Keratinocyte (primary cell): ENCODE results near the gene GTF3C1. TPM values are rescaled to one million over a fixed set of nuclear protein-coding genes. Genes with fewer than 3 reads are reported as not detected.

Experiments
- DNase-seq: peaks from one replicate; pipeline ENCODE4 v3.0.0-alpha.2; 2011; ENCODE audit warnings: low read depth, missing footprints, low spot score
- FAIRE-seq: peaks from 2 replicates; lab custom pipeline; 2011; peaks lifted over from hg19 to GRCh38; lab: Jason Lieb, UNC
- H2AFZ ChIP-seq: 2 replicates; pipeline ENCODE4 v1.6.0; 2012; ENCODE audit warnings: low read length, control low read depth, inconsistent platforms; ENCODE audit not compliant: control insufficient read depth
- H3K27ac ChIP-seq: 2 replicates; pipeline ENCODE4 v1.5.1; 2011; ENCODE audit warnings: low read length; ENCODE audit not compliant: control insufficient read depth, insufficient read depth
- H3K27me3 ChIP-seq: 3 replicates; pipeline ENCODE4 v1.6.0; 2011; ENCODE audit warnings: low read length; ENCODE audit not compliant: control insufficient read depth, insufficient read depth; ENCODE audit errors: extremely low read depth
- H3K36me3 ChIP-seq, 2 experiments: 2 replicates in 1 of 2; 3 replicates in 1 of 2; pipeline ENCODE4 v1.5.1; 2011; ENCODE audit warnings: low read length in 2 of 2, mild to moderate bottlenecking in 1 of 2; ENCODE audit not compliant: control insufficient read depth in 2 of 2, insufficient read depth in 2 of 2; ENCODE audit errors: extremely low read depth in 1 of 2
- H3K4me1 ChIP-seq: 3 replicates; pipeline ENCODE4 v1.5.1; 2011; ENCODE audit warnings: low read length; ENCODE audit not compliant: control insufficient read depth, insufficient read depth; ENCODE audit errors: extremely low read depth
- H3K4me2 ChIP-seq: 3 replicates; pipeline ENCODE4 v1.6.0; 2011; ENCODE audit warnings: low read depth, low read length; ENCODE audit not compliant: control insufficient read depth, insufficient read depth; ENCODE audit errors: extremely low read depth
- H3K4me3 ChIP-seq, 3 experiments: fragments of 200-600 bp in 1 of 3; sonication (generic) in 1 of 3; 2 replicates in 2 of 3; 3 replicates in 1 of 3; pipeline ENCODE4 v1.5.1; 2011 to 2016; ENCODE audit warnings: low read length in 3 of 3, mild to moderate bottlenecking in 3 of 3, control low read depth in 2 of 3, inconsistent platforms in 1 of 3, low read depth in 1 of 3, mixed read lengths in 1 of 3, mixed run types in 1 of 3, moderate library complexity in 1 of 3; ENCODE audit not compliant: control insufficient read depth in 2 of 3, insufficient read depth in 2 of 3; ENCODE audit errors: extremely low read depth in 1 of 3
- H3K79me2 ChIP-seq: 2 replicates; pipeline ENCODE4 v1.6.0; 2012; ENCODE audit warnings: low read length; ENCODE audit not compliant: control insufficient read depth, insufficient read depth
- H3K9ac ChIP-seq: 3 replicates; pipeline ENCODE4 v1.6.0; 2011; ENCODE audit warnings: low read length; ENCODE audit not compliant: control insufficient read depth, insufficient read depth; ENCODE audit errors: extremely low read depth
- H3K9me1 ChIP-seq: 3 replicates; pipeline ENCODE4 v1.6.0; 2011; ENCODE audit warnings: low read length; ENCODE audit not compliant: control insufficient read depth, insufficient read depth; ENCODE audit errors: extremely low read depth
- H3K9me3 ChIP-seq: 2 replicates; pipeline ENCODE4 v1.5.1; 2012; ENCODE audit warnings: low read depth, low read length; ENCODE audit not compliant: control insufficient read depth
- H4K20me1 ChIP-seq: 3 replicates; pipeline ENCODE4 v1.6.0; 2011; ENCODE audit warnings: low read length; ENCODE audit not compliant: control insufficient read depth, insufficient read depth; ENCODE audit errors: extremely low read depth
- CTCF ChIP-seq, 3 experiments: IDR thresholded peaks in 1 of 3; conservative IDR thresholded peaks in 1 of 3; optimal IDR thresholded peaks in 1 of 3; 2 replicates in 2 of 3; 3 replicates in 1 of 3; pipeline versions ENCODE3 to v1.5.1; 2011; ENCODE audit warnings: low read length in 3 of 3, mild to moderate bottlenecking in 3 of 3, moderate library complexity in 2 of 3, control low read depth in 1 of 3, inconsistent platforms in 1 of 3; ENCODE audit not compliant: insufficient read depth in 2 of 3; ENCODE audit errors: extremely low read depth in 1 of 3
- EZH2 ChIP-seq: IDR thresholded peaks from one replicate; pipeline ENCODE4 v1.6.1; 2012; ENCODE audit warnings: inconsistent platforms, mild to moderate bottlenecking, low read length, moderate library complexity
- dilution Hi-C: fragments of 300-500 bp; cut with MboI; formaldehyde crosslinking; loops from one replicate; pipeline ENCODE4 v1.7.0; 2020; ENCODE audit warnings: low sequenced_read_pairs; ENCODE audit not compliant: extremely low pct_ligation_motif_present
- polyA plus RNA-seq, 5 experiments: library from polyadenylated mRNA; depleted of rRNA in 3 of 5; stranded (reverse) in 3 of 5; stranded (forward) in 1 of 5; unstranded in 1 of 5; fragments of >200 nt; gene quantifications; 1 replicate in 1 of 5; 2 replicates in 3 of 5; 3 replicates in 1 of 5; pipeline versions ENCODE4 v1.2.1 to v1.2.3, GENCODE V29; 2011 to 2012; ENCODE audit warnings: missing spikeins in 2 of 5, low read depth in 1 of 5, low replicate concordance in 1 of 5

The GTF3C1 gene
- polyA plus RNA-seq, 1 donor (not counting 4 experiments of a cell fraction or from before 2014, with no cell fraction given): 23.5 TPM

GRCh38 chr16:27531186-27531585 is 18.5 kb downstream of the GTF3C1 start:
- H3K27ac ChIP-seq: no peak overlapping the region
- no peaks in the 10 kb centered on the region for H3K9me3 ChIP-seq
- H3K4me1 ChIP-seq: no peaks in the 10 kb centered on the region
- no peak overlapping the region for H3K9ac ChIP-seq
- TF ChIP-seq CTCF (optimal IDR thresholded peaks at IDR 0.05 in 1 of 3, IDR thresholded peaks at IDR 0.05 in 1 of 3, conservative IDR thresholded peaks at IDR 0.05 in 1 of 3; ENCODE audit: extremely low read depth in 1 of 3, insufficient read depth in 2 of 3, low read length in 3 of 3): no peak
- no peak for TF ChIP-seq EZH2
- H2AFZ ChIP-seq: no peak overlapping the region
- DNase-seq (no peak), FAIRE-seq (no peak)
- H3K9me1 ChIP-seq: no peaks in the 10 kb centered on the region
- no peaks in the 10 kb centered on the region for H4K20me1 ChIP-seq
- H3K4me3 ChIP-seq: no peak overlapping the region
- peaks cover 38 to 42% of the 10 kb centered on the region in 2 experiments for H3K36me3 ChIP-seq
- no peak overlapping the region for H3K4me2 ChIP-seq
- dilution Hi-C loops: no loop called here
- H3K27me3 ChIP-seq: no peaks in the 10 kb centered on the region
- H3K79me2 ChIP-seq: no peaks in the 10 kb centered on the region

DNA sequence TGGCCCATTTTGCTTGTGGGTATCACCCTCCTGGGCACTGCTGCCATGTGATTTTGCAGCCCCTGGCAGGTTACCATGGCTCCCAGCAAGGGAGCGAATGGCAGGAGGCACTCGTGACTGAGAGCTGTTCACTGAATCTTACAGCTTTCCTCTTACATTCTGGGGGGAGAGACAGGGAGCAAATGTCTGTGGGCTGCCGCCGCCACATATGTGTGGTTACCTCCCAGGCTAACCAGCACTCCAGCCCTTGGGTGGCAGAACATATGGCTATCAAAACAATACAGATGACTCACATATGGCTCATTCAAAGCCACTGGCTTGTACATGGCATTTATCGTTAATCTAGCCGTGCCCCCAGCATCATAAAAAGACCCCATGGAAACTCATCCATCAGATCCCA is 19.8 kb downstream of the GTF3C1 start:
- H3K36me3 ChIP-seq: peaks cover 42 to 44% of the 10 kb centered on the region in 2 experiments

More for the DNA sequence above, 19.8 kb downstream of the GTF3C1 start:
- Histone ChIP-seq H3K9me1 (no peaks in the 10 kb centered on the region), H3K4me3 (no peak overlapping the region), H3K27me3 (no peaks in the 10 kb centered on the region), H3K79me2 (no peaks in the 10 kb centered on the region), H2AFZ (no peak overlapping the region), H3K4me2 (no peak overlapping the region), H4K20me1 (no peaks in the 10 kb centered on the region), H3K4me1 (no peaks in the 10 kb centered on the region), H3K27ac (no peak overlapping the region), H3K9me3 (no peaks in the 10 kb centered on the region), H3K9ac (no peak overlapping the region)
- dilution Hi-C loops: no loop called here
- TF ChIP-seq EZH2: no peak
- TF ChIP-seq CTCF (optimal IDR thresholded peaks at IDR 0.05 in 1 of 3, IDR thresholded peaks at IDR 0.05 in 1 of 3, conservative IDR thresholded peaks at IDR 0.05 in 1 of 3; ENCODE audit: extremely low read depth in 1 of 3, insufficient read depth in 2 of 3, low read length in 3 of 3): no peak
- no peak for FAIRE-seq
- no peak for DNase-seq
